Uterus (tissue), 2 donors: Measurements from ENCODE around the gene APP.

Source experiments
- POLR2A ChIP-seq, 2 donors: fragments of 450-650 bp; IDR thresholded peaks; one replicate each; pipeline ENCODE4 v1.6.1; 2016; ENCODE audit warnings: antibody characterized with exemption in 2 of 2, mild to moderate bottlenecking in 1 of 2, moderate library complexity in 1 of 2
- TF ChIP-seq, protein P1 (sequence below), 4 experiments: fragments of 200-600 bp in 2 of 4; fragments of 450-650 bp in 2 of 4; sonication (generic) in 2 of 4; IDR thresholded peaks; one replicate each; pipeline ENCODE4 v1.5.1; 2016 to 2019; ENCODE audit warnings: antibody characterized with exemption in 4 of 4, mild to moderate bottlenecking in 2 of 4, moderate library complexity in 1 of 4

GRCh38 chr21:26060335-26061115, 110.0 kb downstream of the APP start:
- TF ChIP-seq, protein P1, sequence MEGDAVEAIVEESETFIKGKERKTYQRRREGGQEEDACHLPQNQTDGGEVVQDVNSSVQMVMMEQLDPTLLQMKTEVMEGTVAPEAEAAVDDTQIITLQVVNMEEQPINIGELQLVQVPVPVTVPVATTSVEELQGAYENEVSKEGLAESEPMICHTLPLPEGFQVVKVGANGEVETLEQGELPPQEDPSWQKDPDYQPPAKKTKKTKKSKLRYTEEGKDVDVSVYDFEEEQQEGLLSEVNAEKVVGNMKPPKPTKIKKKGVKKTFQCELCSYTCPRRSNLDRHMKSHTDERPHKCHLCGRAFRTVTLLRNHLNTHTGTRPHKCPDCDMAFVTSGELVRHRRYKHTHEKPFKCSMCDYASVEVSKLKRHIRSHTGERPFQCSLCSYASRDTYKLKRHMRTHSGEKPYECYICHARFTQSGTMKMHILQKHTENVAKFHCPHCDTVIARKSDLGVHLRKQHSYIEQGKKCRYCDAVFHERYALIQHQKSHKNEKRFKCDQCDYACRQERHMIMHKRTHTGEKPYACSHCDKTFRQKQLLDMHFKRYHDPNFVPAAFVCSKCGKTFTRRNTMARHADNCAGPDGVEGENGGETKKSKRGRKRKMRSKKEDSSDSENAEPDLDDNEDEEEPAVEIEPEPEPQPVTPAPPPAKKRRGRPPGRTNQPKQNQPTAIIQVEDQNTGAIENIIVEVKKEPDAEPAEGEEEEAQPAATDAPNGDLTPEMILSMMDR (IDR thresholded peaks at IDR 0.05): no peak
- TF ChIP-seq POLR2A (IDR thresholded peaks at IDR 0.05): no peak
